Coronary artery (tissue), 2 donors: ENCODE data around the gene HSF2BP.

Experiments
- DNase-seq: peaks from one replicate; pipeline ENCODE4 v3.0.0-alpha.2; 2017; ENCODE audit warnings: low spot score
- H3K27ac ChIP-seq, 2 donors: fragments of 200-600 bp; sonication (generic); one replicate each; pipeline ENCODE4 v1.5.1; 2016 to 2019
- H3K4me3 ChIP-seq: fragments of 200-600 bp; sonication (generic); 2 replicates; pipeline ENCODE4 v1.5.1; 2016; ENCODE audit warnings: mild to moderate bottlenecking, moderate library complexity
- TF ChIP-seq, protein P1 (sequence below): fragments of 200-600 bp; sonication (generic); IDR thresholded peaks from one replicate; pipeline ENCODE4 v1.5.1; 2019; ENCODE audit warnings: antibody characterized with exemption

HSF2BP gene

GRCh38 chr21:43609501-43610340 lies 49.6 kb downstream of the HSF2BP start:
- Histone ChIP-seq H3K27ac (no peak overlapping the region), H3K4me3 (no peak overlapping the region)
- no peak for DNase-seq

DNA sequence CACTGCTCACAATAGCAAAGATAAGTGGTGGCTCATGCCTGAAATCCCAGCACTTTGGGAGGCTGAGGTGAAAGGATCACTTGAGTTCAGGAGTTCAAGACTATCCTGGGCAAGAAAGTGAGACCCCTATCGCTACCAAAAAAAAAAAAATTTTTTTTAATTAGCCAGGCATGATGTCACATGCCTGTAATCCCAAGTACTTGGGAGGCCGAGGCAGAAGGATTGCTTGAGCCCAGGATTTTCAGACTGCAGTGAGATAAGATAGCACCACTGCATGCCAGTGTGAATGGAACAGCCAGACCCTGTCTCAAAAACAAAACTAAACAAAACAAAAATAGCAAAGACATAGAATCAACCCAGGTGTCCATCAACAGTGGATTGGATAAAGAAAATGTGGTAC lies 50.6 kb downstream of the HSF2BP start:
- TF ChIP-seq, protein P1, sequence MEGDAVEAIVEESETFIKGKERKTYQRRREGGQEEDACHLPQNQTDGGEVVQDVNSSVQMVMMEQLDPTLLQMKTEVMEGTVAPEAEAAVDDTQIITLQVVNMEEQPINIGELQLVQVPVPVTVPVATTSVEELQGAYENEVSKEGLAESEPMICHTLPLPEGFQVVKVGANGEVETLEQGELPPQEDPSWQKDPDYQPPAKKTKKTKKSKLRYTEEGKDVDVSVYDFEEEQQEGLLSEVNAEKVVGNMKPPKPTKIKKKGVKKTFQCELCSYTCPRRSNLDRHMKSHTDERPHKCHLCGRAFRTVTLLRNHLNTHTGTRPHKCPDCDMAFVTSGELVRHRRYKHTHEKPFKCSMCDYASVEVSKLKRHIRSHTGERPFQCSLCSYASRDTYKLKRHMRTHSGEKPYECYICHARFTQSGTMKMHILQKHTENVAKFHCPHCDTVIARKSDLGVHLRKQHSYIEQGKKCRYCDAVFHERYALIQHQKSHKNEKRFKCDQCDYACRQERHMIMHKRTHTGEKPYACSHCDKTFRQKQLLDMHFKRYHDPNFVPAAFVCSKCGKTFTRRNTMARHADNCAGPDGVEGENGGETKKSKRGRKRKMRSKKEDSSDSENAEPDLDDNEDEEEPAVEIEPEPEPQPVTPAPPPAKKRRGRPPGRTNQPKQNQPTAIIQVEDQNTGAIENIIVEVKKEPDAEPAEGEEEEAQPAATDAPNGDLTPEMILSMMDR, result no peak
- DNase-seq, result no peak
- Histone ChIP-seq H3K27ac (no peak overlapping the region), H3K4me3 (no peak overlapping the region)

More at GRCh38 chr21:43609501-43610340, 49.6 kb downstream of the HSF2BP start:
- TF ChIP-seq, protein P1, result no peak

DNA sequence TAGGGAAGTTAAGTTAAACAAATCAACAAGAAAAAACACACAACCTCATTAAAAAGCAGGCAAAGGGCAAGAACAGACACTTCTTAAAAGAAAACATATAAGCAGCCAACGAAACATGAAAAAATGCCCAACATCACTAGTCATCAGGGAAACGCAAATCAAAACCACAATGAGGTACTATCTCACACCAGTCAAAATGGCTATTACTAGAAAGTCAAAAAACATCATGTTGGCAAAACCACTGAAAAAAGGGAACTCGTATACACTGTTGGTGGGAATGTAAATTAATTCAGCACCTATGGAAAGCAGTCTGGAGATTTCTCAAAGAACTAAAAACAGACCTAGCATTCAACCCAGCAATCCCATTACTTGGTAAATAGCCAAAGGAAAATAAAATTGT lies 51.1 kb downstream of the HSF2BP start:
- no peak for DNase-seq
- Histone ChIP-seq H3K4me3 (no peak overlapping the region), H3K27ac (no peak overlapping the region)
- TF ChIP-seq, protein P1, result no peak

GRCh38 chr21:43605320-43606215 lies 53.7 kb downstream of the HSF2BP start:
- Histone ChIP-seq H3K27ac (no peak overlapping the region), H3K4me3 (no peak overlapping the region)
- TF ChIP-seq, protein P1, result no peak
- no peak for DNase-seq

DNA sequence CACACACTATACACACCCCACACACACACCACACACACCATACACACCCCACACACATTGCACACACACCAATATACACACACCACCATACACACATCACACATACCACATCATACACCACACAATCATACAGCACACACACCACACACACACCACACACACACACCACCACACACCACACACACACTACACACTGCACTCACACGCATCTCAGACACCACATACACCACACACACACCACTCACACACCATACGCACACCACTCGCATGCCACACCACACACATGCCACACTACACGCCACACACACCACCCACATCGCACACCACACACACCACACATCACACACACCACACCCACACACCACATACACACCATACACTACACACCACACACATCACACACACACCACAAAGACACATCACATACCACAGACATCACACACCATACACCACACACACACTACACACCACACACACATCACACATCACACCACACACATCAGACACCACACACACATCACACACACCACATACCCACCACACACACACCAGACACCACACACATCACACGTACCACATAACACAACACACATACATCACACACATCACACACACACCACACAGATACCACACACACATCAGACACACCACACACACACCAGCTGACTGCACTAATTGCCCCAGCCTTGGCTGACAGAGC lies 54.6 kb downstream of the HSF2BP start:
- H3K27ac ChIP-seq, result peak overlapping the region in 1 of 2 donors; percentile 40
- TF ChIP-seq, protein P1, result no peak
- no peak for DNase-seq
- H3K4me3 ChIP-seq, result no peak overlapping the region

GRCh38 chr21:43603641-43604504 lies 55.4 kb downstream of the HSF2BP start:
- Histone ChIP-seq H3K27ac (peak overlapping the region in 1 of 2 donors; percentile 64), H3K4me3 (no peak overlapping the region)
- no peak for DNase-seq
- TF ChIP-seq, protein P1, result no peak
